Stimulated activated CD8-positive, alpha-beta memory T cell treated with anti-CD3 and anti-CD28 coated beads, Interleukin-7, amount 100 ng/mL, for 24 hours (primary cell): ENCODE data around the gene CDK3.
"Not testable (repeated sequence)": the region's sequence is repeated elsewhere in the genome, so short reads cannot be mapped to it uniquely, and the experiment has no call there.

ENCODE experiments used
- DNase-seq: peaks from one replicate; pipeline ENCODE4 v3.0.0-alpha.2; 2020; ENCODE audit warnings: low read depth

CDK3 gene

DNA sequence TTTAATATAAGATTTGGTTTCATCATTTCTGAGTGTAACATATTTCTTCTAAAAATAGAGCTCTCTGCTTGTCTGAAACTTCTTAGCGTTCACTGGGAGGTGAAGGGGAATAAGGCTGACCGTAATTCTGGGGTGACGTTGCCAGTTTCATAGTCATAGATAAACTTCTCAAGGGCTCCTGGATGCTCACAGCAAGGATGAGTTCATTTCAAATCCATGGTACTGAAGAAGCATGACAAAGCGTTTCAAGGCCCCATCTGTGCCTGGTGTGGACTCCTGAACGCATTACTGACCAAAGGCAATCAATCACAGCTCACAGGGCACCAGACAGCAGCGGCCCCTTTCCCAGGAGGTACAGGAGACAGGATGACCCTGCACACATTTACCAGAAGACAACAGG lies 38.5 kb downstream of the CDK3 start:
- DNase-seq: no peak

DNA sequence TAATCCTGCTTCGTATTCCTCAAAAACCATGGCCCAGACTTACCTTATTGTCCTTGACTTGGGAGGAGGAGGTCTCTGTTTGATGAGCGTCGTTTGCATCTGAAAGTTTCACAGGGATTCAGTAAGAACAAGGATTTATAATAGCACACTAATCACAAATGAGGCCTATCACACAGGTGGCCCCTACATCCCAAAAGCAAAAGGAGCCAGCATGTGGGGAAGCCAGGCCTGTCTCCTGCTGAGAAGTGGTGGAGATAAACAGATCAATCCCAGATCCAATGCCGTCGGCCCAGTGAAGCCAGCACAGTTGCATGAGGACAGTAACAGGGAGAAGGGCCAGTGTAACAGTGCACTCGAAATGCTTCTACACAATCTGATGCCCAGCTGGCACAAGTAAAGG lies 39.7 kb downstream of the CDK3 start:
- DNase-seq: no peak

DNA sequence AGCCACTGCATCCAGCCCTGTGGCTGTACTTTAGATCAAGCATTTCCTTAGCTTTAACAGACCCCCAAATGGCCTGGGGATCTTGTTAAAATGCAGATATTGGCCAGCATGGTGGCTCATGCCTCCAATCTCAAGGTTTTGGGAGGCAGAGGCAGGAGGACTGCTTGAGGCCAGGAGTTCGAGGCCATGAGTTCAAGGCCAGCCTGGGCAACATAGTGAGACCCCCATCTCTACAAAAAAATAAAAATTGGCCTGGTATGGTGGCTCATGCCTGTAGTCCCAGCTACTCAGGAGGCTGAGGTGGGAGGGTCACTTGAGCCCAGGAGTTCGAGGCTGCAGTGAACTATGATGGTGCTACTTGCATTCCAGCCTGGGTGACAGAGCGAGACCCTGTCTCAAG lies 42.2 kb downstream of the CDK3 start:
- not testable (repeated sequence) for DNase-seq

DNA sequence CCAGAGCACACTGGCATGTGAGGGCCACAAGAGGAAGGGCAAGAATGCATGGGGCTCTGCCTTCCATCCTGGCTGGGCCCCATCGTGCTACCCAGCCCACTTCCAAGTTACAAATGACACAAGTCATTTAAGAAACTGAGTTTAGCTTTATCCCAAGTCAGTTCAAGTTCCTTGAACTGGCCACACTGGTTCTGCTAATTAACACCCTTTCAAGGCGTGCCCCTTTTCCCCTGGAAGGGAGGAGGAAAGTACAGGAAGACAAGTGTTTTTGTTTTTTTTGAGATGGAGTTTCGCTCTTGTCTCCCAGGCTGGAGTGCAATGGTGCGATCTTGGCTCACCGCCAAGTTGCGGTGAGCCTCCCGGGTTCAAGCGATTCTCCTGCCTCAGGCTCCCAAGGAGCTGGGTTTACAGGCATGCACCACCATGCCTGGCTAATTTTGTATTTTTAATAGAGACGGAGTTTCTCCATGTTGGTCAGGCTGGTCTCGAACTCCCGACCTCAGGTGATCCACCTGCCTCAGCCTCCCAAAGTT lies 43.9 kb downstream of the CDK3 start:
- not testable (repeated sequence) for DNase-seq

DNA sequence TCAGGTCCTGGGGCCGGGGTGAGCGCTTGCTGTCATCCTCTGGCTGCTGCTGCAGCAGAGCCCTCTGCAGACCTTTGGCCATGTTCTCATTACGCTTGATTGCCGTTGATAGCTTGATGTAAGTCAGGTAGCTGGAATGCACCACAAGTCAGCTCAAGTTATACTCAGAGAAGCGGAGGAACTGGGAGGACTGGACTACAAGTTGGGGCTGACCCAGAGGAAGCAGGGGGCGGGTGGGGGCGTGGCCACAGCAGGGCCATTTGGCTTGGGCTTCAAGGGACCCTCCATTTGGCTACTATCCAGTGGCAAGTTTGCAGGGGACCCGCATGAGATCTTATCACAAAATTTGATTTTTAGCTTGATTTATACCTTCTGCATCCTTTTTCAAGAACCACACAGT lies 45.4 kb downstream of the CDK3 start:
- no peak for DNase-seq

DNA sequence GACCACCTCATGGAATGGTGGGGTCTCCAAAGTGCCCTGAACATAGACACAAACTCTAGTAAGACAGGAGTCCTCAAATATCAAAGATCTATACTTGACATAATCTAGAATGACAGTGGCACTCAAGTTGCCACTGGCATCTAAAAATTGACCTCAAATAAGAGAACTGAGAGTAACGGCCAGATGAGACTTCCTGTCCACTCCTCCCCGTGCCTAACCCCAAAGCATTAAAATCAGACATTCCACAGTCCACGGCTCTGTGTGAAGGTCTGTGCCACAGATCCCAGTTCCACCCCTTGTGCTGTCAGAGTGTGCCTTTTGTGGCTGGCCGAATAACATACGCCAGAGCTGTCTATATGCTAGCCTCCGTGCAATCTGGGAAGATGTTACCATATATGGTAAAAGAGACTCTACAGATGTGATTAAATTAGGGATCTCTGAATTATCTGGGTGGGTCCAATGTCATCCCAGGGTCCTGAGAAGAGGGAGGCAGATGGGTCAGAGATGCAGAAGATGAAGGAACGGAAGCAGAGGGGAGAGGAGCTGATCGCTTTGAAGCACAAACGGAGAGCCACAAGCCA lies 47.5 kb downstream of the CDK3 start:
- no peak for DNase-seq

DNA sequence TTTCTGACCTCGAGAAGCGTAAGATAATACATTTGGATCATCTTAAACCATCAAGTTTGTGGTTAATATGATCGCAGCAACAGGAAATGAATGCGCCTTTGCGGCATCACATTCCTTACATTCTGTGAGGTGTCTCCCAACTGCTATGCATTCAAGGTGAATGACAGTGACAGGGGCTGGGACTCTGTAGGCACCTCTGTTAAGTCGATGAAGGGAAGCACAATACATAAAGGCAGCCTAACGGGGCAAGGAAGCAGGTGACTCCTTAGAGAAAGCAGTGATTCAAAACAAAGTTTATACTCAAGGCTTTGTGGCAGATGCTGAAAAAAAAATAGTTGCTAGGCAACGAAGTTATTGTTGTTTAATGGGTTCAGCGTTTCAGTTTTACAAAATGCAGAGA lies 48.1 kb downstream of the CDK3 start:
- DNase-seq: no peak

DNA sequence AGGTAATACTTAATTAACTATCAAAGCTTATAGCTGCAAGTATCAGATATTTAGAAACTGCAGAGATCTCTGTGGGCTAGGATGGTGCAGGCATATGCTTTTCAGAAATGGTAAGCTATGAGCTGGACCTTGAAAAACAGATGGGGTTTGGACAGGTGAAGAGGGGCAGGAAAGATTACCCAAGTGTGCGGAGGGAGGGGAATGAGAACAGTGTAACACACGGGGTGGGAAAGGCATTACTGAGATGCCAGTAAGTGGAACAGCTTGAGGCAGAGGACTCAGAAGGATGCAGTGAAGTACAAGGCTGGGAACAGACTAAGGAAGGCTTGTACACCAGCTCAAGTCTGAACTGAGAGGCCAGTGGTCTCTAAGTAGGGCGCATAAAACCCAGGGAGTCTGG lies 48.6 kb downstream of the CDK3 start:
- DNase-seq: no peak

DNA sequence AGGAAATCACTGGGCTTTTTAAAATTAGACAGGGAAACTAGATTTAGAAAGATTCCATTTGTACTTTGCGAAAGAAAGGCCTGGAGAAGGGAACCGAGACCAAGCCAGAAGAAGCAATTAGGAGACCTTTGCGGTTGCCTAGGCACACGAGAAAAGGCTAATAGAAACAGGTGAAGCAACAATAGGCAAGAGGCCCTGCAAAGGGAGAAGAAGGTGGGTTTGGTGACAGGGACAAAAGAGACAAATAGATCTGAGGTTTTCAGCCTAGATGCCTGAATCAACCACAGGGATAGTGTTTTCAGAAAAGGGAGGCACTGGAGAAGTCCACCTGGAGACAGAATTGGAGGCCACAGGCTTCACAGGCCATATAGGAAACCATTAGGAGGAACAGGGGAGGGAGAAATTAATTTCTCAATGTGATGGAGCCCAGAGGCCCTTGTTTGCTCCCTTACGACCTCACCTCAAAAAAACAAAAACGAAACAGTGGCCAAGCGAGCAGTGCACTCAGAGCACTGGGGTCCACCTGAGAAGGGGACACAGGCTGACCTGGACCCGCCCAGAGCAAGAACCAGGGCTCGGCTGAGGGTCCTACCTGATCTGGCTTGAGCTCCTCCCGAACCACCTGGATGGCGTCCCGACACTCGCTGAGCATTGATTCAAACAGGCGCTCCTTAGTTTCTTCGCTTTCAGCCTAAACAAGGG lies 49.3 kb downstream of the CDK3 start:
- DNase-seq: no peak

DNA sequence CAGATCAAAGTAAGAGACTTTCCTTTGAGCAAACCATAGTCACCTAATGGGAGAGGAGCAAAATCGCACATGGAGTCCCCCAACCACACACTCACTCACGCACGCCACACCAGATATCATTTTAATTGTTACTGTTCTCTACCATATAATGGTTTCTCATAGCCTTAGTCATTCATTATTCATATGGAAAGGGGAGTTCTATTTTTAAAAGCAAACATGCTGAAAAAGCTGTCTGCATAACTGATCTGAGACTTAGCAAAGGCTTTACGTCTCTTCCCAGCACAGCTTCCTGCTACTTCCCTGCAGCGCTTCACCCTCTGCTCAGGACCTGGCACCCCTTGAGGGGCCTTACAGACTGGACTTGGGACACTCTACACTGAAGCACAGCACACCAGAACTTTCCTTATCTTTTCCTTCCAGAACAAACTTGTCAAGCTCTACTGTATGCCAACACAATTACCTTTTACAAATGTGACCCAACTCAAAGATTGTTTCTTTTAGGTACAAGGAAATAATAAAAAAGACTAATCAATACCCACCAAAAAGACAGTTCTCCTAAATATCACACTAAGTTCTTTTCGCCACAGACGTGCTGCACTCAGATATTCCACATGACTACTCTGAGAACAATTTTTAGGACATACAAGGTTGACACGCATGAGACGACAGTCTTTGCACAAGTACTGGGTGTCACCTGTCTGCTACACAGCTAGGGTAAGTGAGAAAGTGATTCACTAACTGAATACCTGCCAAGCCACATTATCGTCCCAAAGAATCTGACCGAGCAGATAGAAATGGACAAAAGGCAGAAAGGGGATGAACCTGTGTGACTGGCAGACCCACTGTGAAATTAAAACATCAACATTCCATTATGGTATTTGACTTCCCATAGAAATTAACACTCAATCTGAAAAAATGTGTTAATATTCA lies 50.1 kb downstream of the CDK3 start:
- no peak for DNase-seq

DNA sequence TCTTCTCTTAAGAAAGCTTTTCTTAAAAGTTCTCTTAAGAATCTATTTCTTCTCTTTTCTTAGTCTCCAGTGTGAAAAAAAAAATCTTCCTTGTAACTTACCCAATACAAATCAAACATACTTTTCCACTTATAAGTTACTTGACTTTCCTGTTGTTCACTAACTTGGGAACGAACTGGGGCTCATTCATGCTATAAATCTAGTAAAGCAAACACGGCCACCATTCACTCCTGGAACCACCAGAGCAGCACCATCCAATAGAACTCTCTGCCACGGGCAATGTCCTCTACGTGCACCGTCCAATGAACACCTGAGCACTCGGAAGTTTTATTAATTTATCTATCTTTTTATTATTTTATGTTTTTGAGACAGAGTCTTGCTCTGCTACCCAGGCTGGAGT lies 50.9 kb downstream of the CDK3 start:
- DNase-seq: no peak

DNA sequence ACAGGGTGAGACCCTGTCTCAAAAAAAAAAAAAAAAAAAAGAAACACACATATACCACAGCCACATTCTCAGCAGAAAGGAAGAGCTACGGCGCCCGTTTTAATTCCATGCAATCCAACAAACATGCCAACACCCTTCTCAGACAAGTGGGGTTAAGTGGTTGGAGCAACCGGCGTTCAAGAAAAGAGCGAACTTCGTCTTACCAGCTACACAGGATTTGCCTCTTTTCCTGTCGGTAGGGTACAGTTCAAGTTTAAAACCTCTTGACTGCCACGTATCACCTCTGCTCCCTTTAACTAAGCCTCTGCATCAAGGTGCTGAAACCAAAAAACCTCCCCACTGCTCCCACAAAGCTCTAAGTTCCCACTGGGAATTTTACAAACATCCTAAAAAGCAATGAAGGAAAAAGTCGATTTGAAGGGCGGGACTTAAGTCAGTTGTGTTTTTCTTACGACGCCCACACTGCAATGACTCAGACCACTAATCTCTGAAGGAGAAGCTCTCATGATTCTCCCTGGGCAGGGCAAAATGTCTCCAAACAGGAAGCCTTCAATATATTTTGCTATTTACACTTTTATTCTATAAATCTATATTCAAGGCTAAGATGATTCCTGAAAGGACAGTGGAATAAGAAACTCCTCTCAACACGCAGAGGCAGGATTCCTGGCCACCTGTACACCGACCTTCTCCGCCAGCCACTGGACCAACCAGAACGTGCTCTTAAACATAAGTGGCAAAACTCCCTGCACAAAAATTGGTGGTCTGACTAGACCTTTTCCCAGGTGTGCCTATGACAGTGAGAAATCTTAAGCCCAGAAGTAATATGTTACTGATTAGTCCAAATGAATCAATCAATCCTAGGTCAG lies 52.8 kb downstream of the CDK3 start:
- no peak for DNase-seq

DNA sequence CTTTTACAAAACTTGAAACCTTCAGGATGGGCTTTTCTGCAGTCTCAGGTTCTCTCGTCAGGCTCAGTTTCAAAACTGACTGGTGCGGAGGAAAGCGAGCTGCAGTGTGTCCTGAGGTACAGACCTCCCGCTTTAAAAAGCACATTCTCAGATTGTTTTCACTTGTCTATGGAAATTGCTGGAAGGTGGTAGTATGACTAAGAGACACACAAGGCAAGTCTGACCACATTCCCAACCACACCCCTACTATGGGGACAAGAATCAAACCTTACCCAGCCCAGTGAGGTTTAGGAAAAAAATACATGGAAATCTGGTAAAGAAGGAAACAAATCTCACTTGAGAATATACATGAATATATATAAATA lies 53.4 kb downstream of the CDK3 start:
- no peak for DNase-seq
